HUDEP-2 (cell line): ENCODE measurements around the gene SLC39A12.
"Not testable (repeated sequence)": the region's sequence is repeated elsewhere in the genome, so short reads cannot be mapped to it uniquely, and the experiment has no call there.

Experiments
- DNase-seq, 76 experiments: peaks; one replicate each; lab custom pipeline; 2025; ENCODE audit not compliant: unreplicated experiment in 76 of 76; lab: John Stamatoyannopoulos, UW

The SLC39A12 gene

GRCh38 chr10:17951868-17952371 is at the start of gene SLC39A12:
TSS of gene SLC39A12 (plus strand) at chr10:17951918. CDS start at chr10:17953277, 1,359 bp downstream.
- DNase-seq = no peak

GRCh38 chr10:17904564-17904963 is 47.2 kb upstream of the SLC39A12 start:
- DNase-seq = no peak

GRCh38 chr10:17905491-17905890 is 46.2 kb upstream of the SLC39A12 start:
- no peak for DNase-seq

- no peak for DNase-seq
These were observed 45.7 kb upstream of the SLC39A12 start for GRCh38 chr10:17906002-17906401.

- DNase-seq = no peak
These were observed 44.1 kb upstream of the SLC39A12 start for GRCh38 chr10:17907641-17908040.

- DNase-seq = peak in 36 of 76 experiments; percentile 1 to 59 (median 14)
These were observed 41.5 kb upstream of the SLC39A12 start for GRCh38 chr10:17910125-17910789.

- DNase-seq = no peak
These were observed 39.0 kb upstream of the SLC39A12 start for GRCh38 chr10:17912754-17913153.

GRCh38 chr10:17913604-17914003 is 38.1 kb upstream of the SLC39A12 start:
- no peak for DNase-seq

- no peak for DNase-seq
These were observed 37.3 kb upstream of the SLC39A12 start for GRCh38 chr10:17914169-17915045.

GRCh38 chr10:17915181-17915580 is 36.5 kb upstream of the SLC39A12 start:
- no peak for DNase-seq

GRCh38 chr10:17918187-17918903 is 33.4 kb upstream of the SLC39A12 start:
- DNase-seq = no peak

- DNase-seq = no peak
These were observed 30.3 kb upstream of the SLC39A12 start for GRCh38 chr10:17921378-17921777.

- no peak for DNase-seq
These were observed 28.0 kb upstream of the SLC39A12 start for GRCh38 chr10:17923728-17924127.

- no peak for DNase-seq
These were observed 8.5 kb upstream of the SLC39A12 start for GRCh38 chr10:17943033-17943745.

- DNase-seq = not testable (repeated sequence)
These were observed 1.4 kb upstream of the SLC39A12 start for GRCh38 chr10:17950269-17950668.

GRCh38 chr10:17950726-17951125 is 992 bp upstream of the SLC39A12 start:
- DNase-seq = no peak

- not testable (repeated sequence) for DNase-seq
These were observed 2.7 kb downstream of the SLC39A12 start for GRCh38 chr10:17954372-17954771.

GRCh38 chr10:17954861-17955260 is 3.1 kb downstream of the SLC39A12 start:
- no peak for DNase-seq

- no peak for DNase-seq
These were observed 6.3 kb downstream of the SLC39A12 start for GRCh38 chr10:17958049-17958448.

- DNase-seq = no peak
These were observed 8.2 kb downstream of the SLC39A12 start for GRCh38 chr10:17959870-17960269.
